IPS-15b (cell line): ENCODE measurements around the gene NLRC5.

Experiments
- H3K27me3 ChIP-seq: one replicate; pipeline ENCODE4 v1.6.1; 2013; ENCODE audit warnings: low read length; ENCODE audit not compliant: control insufficient read depth, insufficient read depth
- H3K36me3 ChIP-seq: one replicate; pipeline ENCODE4 v1.6.1; 2013; ENCODE audit warnings: low read length; ENCODE audit not compliant: control insufficient read depth, insufficient read depth
- H3K4me1 ChIP-seq: one replicate; pipeline ENCODE4 v1.6.1; 2013; ENCODE audit warnings: mild to moderate bottlenecking, low read length; ENCODE audit not compliant: control insufficient read depth, insufficient read depth
- H3K4me3 ChIP-seq: one replicate; pipeline ENCODE4 v1.5.1; 2013; ENCODE audit warnings: low read depth, low read length
- H3K9ac ChIP-seq: one replicate; pipeline ENCODE4 v1.6.1; 2013; ENCODE audit warnings: low read depth, mild to moderate bottlenecking, low read length
- H3K9me3 ChIP-seq: one replicate; pipeline ENCODE4 v1.6.1; 2013; ENCODE audit warnings: mild to moderate bottlenecking, low read length; ENCODE audit not compliant: control insufficient read depth, insufficient read depth

NLRC5 gene

GRCh38 chr16:57009643-57010170 lies 20.4 kb downstream of the NLRC5 start:
- Histone ChIP-seq H3K9ac (no peak overlapping the region), H3K9me3 (no peaks in the 10 kb centered on the region), H3K36me3 (no peaks in the 10 kb centered on the region), H3K4me1 (peaks cover 5% of the 10 kb centered on the region), H3K4me3 (no peak overlapping the region), H3K27me3 (no peaks in the 10 kb centered on the region)

GRCh38 chr16:57012353-57012752 lies 23.0 kb downstream of the NLRC5 start:
- no peaks in the 10 kb centered on the region for H3K27me3 ChIP-seq

GRCh38 chr16:57013229-57013628 lies 23.9 kb downstream of the NLRC5 start:
- Histone ChIP-seq H3K4me3 (no peak overlapping the region), H3K27me3 (no peaks in the 10 kb centered on the region), H3K9me3 (no peaks in the 10 kb centered on the region), H3K4me1 (peaks cover 5% of the 10 kb centered on the region), H3K9ac (no peak overlapping the region), H3K36me3 (no peaks in the 10 kb centered on the region)

More at GRCh38 chr16:57012353-57012752, 23.0 kb downstream of the NLRC5 start:
- Histone ChIP-seq H3K4me1 (peaks cover 5% of the 10 kb centered on the region), H3K9me3 (no peaks in the 10 kb centered on the region), H3K9ac (no peak overlapping the region), H3K36me3 (no peaks in the 10 kb centered on the region), H3K4me3 (no peak overlapping the region)

- no peaks in the 10 kb centered on the region for H3K36me3 ChIP-seq
- no peaks in the 10 kb centered on the region for H3K27me3 ChIP-seq
- no peak overlapping the region for H3K4me3 ChIP-seq
- peaks cover 5% of the 10 kb centered on the region for H3K4me1 ChIP-seq
- H3K9ac ChIP-seq = no peak overlapping the region
- no peaks in the 10 kb centered on the region for H3K9me3 ChIP-seq
Measured at GRCh38 chr16:57013902-57014301, 24.5 kb downstream of the NLRC5 start.

- no peak overlapping the region for H3K9ac ChIP-seq
- no peaks in the 10 kb centered on the region for H3K36me3 ChIP-seq
- H3K9me3 ChIP-seq = no peaks in the 10 kb centered on the region
- peaks cover 5% of the 10 kb centered on the region for H3K4me1 ChIP-seq
- H3K27me3 ChIP-seq = no peaks in the 10 kb centered on the region
- no peak overlapping the region for H3K4me3 ChIP-seq
Measured at GRCh38 chr16:57016301-57016700, 26.9 kb downstream of the NLRC5 start.

- Histone ChIP-seq H3K9ac (no peak overlapping the region), H3K27me3 (no peaks in the 10 kb centered on the region), H3K36me3 (no peaks in the 10 kb centered on the region)
Measured at GRCh38 chr16:57016831-57017230, 27.5 kb downstream of the NLRC5 start.

GRCh38 chr16:57017251-57017650 lies 27.9 kb downstream of the NLRC5 start:
- Histone ChIP-seq H3K4me1 (peaks cover 3% of the 10 kb centered on the region), H3K27me3 (no peaks in the 10 kb centered on the region), H3K4me3 (no peak overlapping the region), H3K9ac (no peak overlapping the region), H3K36me3 (no peaks in the 10 kb centered on the region), H3K9me3 (no peaks in the 10 kb centered on the region)

More at GRCh38 chr16:57016831-57017230, 27.5 kb downstream of the NLRC5 start:
- Histone ChIP-seq H3K4me3 (no peak overlapping the region), H3K9me3 (no peaks in the 10 kb centered on the region), H3K4me1 (peaks cover 5% of the 10 kb centered on the region)

GRCh38 chr16:57019746-57020145 lies 30.4 kb downstream of the NLRC5 start:
- no peak overlapping the region for H3K9ac ChIP-seq
- no peaks in the 10 kb centered on the region for H3K36me3 ChIP-seq
- no peak overlapping the region for H3K4me3 ChIP-seq
- no peaks in the 10 kb centered on the region for H3K27me3 ChIP-seq
- no peaks in the 10 kb centered on the region for H3K9me3 ChIP-seq
- H3K4me1 ChIP-seq = no peaks in the 10 kb centered on the region

- Histone ChIP-seq H3K9me3 (no peaks in the 10 kb centered on the region), H3K4me1 (no peaks in the 10 kb centered on the region), H3K36me3 (no peaks in the 10 kb centered on the region), H3K4me3 (no peak overlapping the region), H3K27me3 (no peaks in the 10 kb centered on the region), H3K9ac (no peak overlapping the region)
Measured at GRCh38 chr16:57020651-57021050, 31.3 kb downstream of the NLRC5 start.

GRCh38 chr16:57021757-57022156 lies 32.4 kb downstream of the NLRC5 start:
- Histone ChIP-seq H3K36me3 (peaks cover 3% of the 10 kb centered on the region), H3K27me3 (no peaks in the 10 kb centered on the region), H3K9me3 (no peaks in the 10 kb centered on the region), H3K4me1 (no peaks in the 10 kb centered on the region), H3K9ac (no peak overlapping the region), H3K4me3 (no peak overlapping the region)

- peaks cover 3% of the 10 kb centered on the region for H3K36me3 ChIP-seq
- no peak overlapping the region for H3K9ac ChIP-seq
- no peaks in the 10 kb centered on the region for H3K9me3 ChIP-seq
- H3K4me3 ChIP-seq = no peak overlapping the region
- H3K4me1 ChIP-seq = no peaks in the 10 kb centered on the region
- H3K27me3 ChIP-seq = no peaks in the 10 kb centered on the region
Measured at GRCh38 chr16:57022445-57022844, 33.1 kb downstream of the NLRC5 start.

- H3K27me3 ChIP-seq = no peaks in the 10 kb centered on the region
- no peak overlapping the region for H3K4me3 ChIP-seq
- no peaks in the 10 kb centered on the region for H3K4me1 ChIP-seq
- peaks cover 3% of the 10 kb centered on the region for H3K36me3 ChIP-seq
- no peak overlapping the region for H3K9ac ChIP-seq
- H3K9me3 ChIP-seq = no peaks in the 10 kb centered on the region
Measured at GRCh38 chr16:57023541-57024249, 34.3 kb downstream of the NLRC5 start.
